ENCODE data around the gene TOPBP1. TPM values are rescaled to one million over a fixed set of nuclear protein-coding genes. Genes with fewer than 3 reads are reported as not detected.

The TOPBP1 gene
- polyA plus RNA-seq, 1 donor (not counting 4 experiments of a cell fraction or from before 2014, with no cell fraction given), result 26.1 TPM

- no peak for FAIRE-seq
- Histone ChIP-seq H3K4me1 (ENCODE audit: control insufficient read depth, extremely low read depth, insufficient read depth, low read length) (peaks cover 7% of the 10 kb centered on the region), H2AFZ (ENCODE audit: control insufficient read depth, low read length) (no peak overlapping the region), H3K79me2 (ENCODE audit: control insufficient read depth, insufficient read depth, low read length) (peaks cover 66% of the 10 kb centered on the region), H3K4me3 (ENCODE audit: control insufficient read depth in 2 of 3, extremely low read depth in 1 of 3, insufficient read depth in 2 of 3, low read depth in 1 of 3, low read length in 3 of 3) (no peak overlapping the region), H3K9me3 (ENCODE audit: control insufficient read depth, low read depth, low read length) (no peaks in the 10 kb centered on the region), H3K36me3 (ENCODE audit: control insufficient read depth in 2 of 2, extremely low read depth in 1 of 2, insufficient read depth in 2 of 2, low read length in 2 of 2) (peaks cover 29 to 52% of the 10 kb centered on the region in 2 experiments), H3K27ac (ENCODE audit: control insufficient read depth, insufficient read depth, low read length) (no peak overlapping the region), H3K4me2 (ENCODE audit: control insufficient read depth, extremely low read depth, insufficient read depth, low read depth, low read length) (no peak overlapping the region), H3K27me3 (ENCODE audit: control insufficient read depth, extremely low read depth, insufficient read depth, low read length) (no peaks in the 10 kb centered on the region), H4K20me1 (ENCODE audit: control insufficient read depth, extremely low read depth, insufficient read depth, low read length) (peaks cover 36% of the 10 kb centered on the region), H3K9me1 (ENCODE audit: control insufficient read depth, extremely low read depth, insufficient read depth, low read length) (no peaks in the 10 kb centered on the region), H3K9ac (ENCODE audit: control insufficient read depth, extremely low read depth, insufficient read depth, low read length) (no peak overlapping the region)
- DNase-seq (ENCODE audit: low read depth, low spot score), result no peak
- dilution Hi-C loops (cut with MboI; ENCODE audit: extremely low pct_ligation_motif_present, low sequenced_read_pairs), result no loop called here
- TF ChIP-seq EZH2 (IDR thresholded peaks at IDR 0.05; ENCODE audit: low read length) (no peak), CTCF (optimal IDR thresholded peaks at IDR 0.05 in 1 of 3, IDR thresholded peaks at IDR 0.05 in 1 of 3, conservative IDR thresholded peaks at IDR 0.05 in 1 of 3; ENCODE audit: extremely low read depth in 1 of 3, insufficient read depth in 2 of 3, low read length in 3 of 3) (no peak)
These were observed 78.3 kb downstream of the TOPBP1 start for GRCh38 chr3:133583396-133583795.

GRCh38 chr3:133578548-133579191, 83.1 kb downstream of the TOPBP1 start:
- H3K4me1 ChIP-seq (ENCODE audit: control insufficient read depth, extremely low read depth, insufficient read depth, low read length), result peaks cover 31% of the 10 kb centered on the region
- dilution Hi-C loops (cut with MboI; ENCODE audit: extremely low pct_ligation_motif_present, low sequenced_read_pairs), result no loop called here
- H3K27me3 ChIP-seq (ENCODE audit: control insufficient read depth, extremely low read depth, insufficient read depth, low read length), result no peaks in the 10 kb centered on the region
- peaks cover 96% of the 10 kb centered on the region for H3K79me2 ChIP-seq (ENCODE audit: control insufficient read depth, insufficient read depth, low read length)
- H3K9me3 ChIP-seq (ENCODE audit: control insufficient read depth, low read depth, low read length), result no peaks in the 10 kb centered on the region
- H3K4me2 ChIP-seq (ENCODE audit: control insufficient read depth, extremely low read depth, insufficient read depth, low read depth, low read length), result peak overlapping the region; percentile 56
- no peak for DNase-seq (ENCODE audit: low read depth, low spot score)
- peaks cover 24 to 60% of the 10 kb centered on the region in 2 experiments for H3K36me3 ChIP-seq (ENCODE audit: control insufficient read depth in 2 of 2, extremely low read depth in 1 of 2, insufficient read depth in 2 of 2, low read length in 2 of 2)
- H2AFZ ChIP-seq (ENCODE audit: control insufficient read depth, low read length), result no peak overlapping the region
- H3K9ac ChIP-seq (ENCODE audit: control insufficient read depth, extremely low read depth, insufficient read depth, low read length), result no peak overlapping the region
- no peaks in the 10 kb centered on the region for H3K9me1 ChIP-seq (ENCODE audit: control insufficient read depth, extremely low read depth, insufficient read depth, low read length)
- H3K4me3 ChIP-seq (ENCODE audit: control insufficient read depth in 2 of 3, extremely low read depth in 1 of 3, insufficient read depth in 2 of 3, low read depth in 1 of 3, low read length in 3 of 3), result peak overlapping the region in 1 of 3 experiments; percentile 1
- TF ChIP-seq EZH2 (IDR thresholded peaks at IDR 0.05; ENCODE audit: low read length) (no peak), CTCF (optimal IDR thresholded peaks at IDR 0.05 in 1 of 3, IDR thresholded peaks at IDR 0.05 in 1 of 3, conservative IDR thresholded peaks at IDR 0.05 in 1 of 3; ENCODE audit: extremely low read depth in 1 of 3, insufficient read depth in 2 of 3, low read length in 3 of 3) (peak; percentile 43 to 68 (median 45))
- peak; percentile 69 for FAIRE-seq
- H4K20me1 ChIP-seq (ENCODE audit: control insufficient read depth, extremely low read depth, insufficient read depth, low read length), result peaks cover 55% of the 10 kb centered on the region
- no peak overlapping the region for H3K27ac ChIP-seq (ENCODE audit: control insufficient read depth, insufficient read depth, low read length)
